ENCODE results near the gene CSK.

DNA sequence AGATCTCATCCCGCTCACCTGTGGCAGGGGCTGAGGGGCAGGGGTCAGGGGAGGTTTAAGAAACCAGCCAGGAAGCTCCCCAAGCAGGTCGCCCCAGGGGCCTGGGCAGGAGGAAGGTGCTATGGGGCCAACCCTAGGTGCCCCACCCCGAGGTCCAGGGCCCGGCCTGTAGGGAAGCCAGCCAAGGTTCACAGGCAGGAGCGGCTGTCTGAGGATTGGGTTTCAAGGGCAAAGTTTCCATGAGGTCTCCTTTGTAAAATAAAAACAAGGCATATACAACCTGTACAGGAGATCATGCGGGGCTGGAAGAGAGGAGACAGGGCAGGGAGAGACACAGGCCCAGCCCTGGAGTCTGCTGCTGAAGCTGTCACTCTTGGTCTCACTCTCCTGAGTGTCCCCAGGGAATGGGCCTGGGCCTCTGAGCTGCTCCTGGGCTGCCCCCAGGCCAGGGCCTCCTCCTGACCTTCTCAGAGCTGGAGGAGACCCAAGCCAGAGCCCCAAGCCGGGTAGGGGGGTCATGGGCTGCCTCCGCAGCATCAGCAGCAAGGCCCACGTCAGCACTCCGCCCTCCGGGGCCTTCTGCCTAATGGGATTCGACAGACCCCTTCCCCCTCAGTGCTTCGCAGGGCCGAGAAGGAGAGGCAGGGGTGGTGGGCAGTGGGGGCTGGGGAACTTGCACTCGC lies 50.1 kb downstream of the CSK start:
- TF ChIP-seq, protein P1, sequence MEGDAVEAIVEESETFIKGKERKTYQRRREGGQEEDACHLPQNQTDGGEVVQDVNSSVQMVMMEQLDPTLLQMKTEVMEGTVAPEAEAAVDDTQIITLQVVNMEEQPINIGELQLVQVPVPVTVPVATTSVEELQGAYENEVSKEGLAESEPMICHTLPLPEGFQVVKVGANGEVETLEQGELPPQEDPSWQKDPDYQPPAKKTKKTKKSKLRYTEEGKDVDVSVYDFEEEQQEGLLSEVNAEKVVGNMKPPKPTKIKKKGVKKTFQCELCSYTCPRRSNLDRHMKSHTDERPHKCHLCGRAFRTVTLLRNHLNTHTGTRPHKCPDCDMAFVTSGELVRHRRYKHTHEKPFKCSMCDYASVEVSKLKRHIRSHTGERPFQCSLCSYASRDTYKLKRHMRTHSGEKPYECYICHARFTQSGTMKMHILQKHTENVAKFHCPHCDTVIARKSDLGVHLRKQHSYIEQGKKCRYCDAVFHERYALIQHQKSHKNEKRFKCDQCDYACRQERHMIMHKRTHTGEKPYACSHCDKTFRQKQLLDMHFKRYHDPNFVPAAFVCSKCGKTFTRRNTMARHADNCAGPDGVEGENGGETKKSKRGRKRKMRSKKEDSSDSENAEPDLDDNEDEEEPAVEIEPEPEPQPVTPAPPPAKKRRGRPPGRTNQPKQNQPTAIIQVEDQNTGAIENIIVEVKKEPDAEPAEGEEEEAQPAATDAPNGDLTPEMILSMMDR (IDR thresholded peaks at IDR 0.05), result no peak
- TF ChIP-seq POLR2A (IDR thresholded peaks at IDR 0.05), result no peak
